H9 (cell line): ENCODE measurements around the gene DPPA3. TPM values are rescaled to one million over a fixed set of nuclear protein-coding genes. Genes with fewer than 3 reads are reported as not detected.

ENCODE experiments used
- DNase-seq: peaks from one replicate; pipeline ENCODE4 v3.0.0-alpha.2; 2017
- H2AFZ ChIP-seq: one replicate; pipeline ENCODE4 v1.6.1; 2013; ENCODE audit warnings: mild to moderate bottlenecking, low read length, control low read depth, moderate library complexity
- H2AK5ac ChIP-seq: 2 replicates; pipeline ENCODE4 v1.6.1; 2013; ENCODE audit warnings: low read length, control low read depth, mixed read lengths; ENCODE audit not compliant: insufficient read length
- H2BK120ac ChIP-seq: one replicate; pipeline ENCODE4 v1.6.1; 2013; ENCODE audit warnings: low read depth, mild to moderate bottlenecking, low read length, control low read depth, inconsistent platforms; ENCODE audit not compliant: poor library complexity, severe bottlenecking
- H2BK12ac ChIP-seq: 2 replicates; pipeline ENCODE4 v1.6.1; 2013; ENCODE audit warnings: low read length, control low read depth, mixed read lengths, low read depth; ENCODE audit not compliant: insufficient read length
- H2BK15ac ChIP-seq: 2 replicates; pipeline ENCODE4 v1.6.1; 2013; ENCODE audit warnings: low read depth, low read length, control low read depth
- H2BK20ac ChIP-seq: one replicate; pipeline ENCODE4 v1.6.1; 2013; ENCODE audit warnings: low read depth, mild to moderate bottlenecking, low read length, control low read depth, inconsistent platforms; ENCODE audit not compliant: poor library complexity, severe bottlenecking
- H2BK5ac ChIP-seq: 2 replicates; pipeline ENCODE4 v1.6.1; 2013; ENCODE audit warnings: low read length, control low read depth, mixed read lengths; ENCODE audit not compliant: insufficient read length
- H3K14ac ChIP-seq: 2 replicates; pipeline ENCODE4 v1.6.1; 2013; ENCODE audit warnings: low read length, control low read depth; ENCODE audit not compliant: insufficient read depth
- H3K18ac ChIP-seq: 2 replicates; pipeline ENCODE4 v1.6.1; 2013; ENCODE audit warnings: low read depth, mild to moderate bottlenecking, mixed read lengths, low read length, control low read depth; ENCODE audit not compliant: insufficient read length
- H3K23ac ChIP-seq: 2 replicates; pipeline ENCODE4 v1.6.1; 2013; ENCODE audit warnings: low read length, control low read depth, mixed read lengths, low read depth; ENCODE audit not compliant: insufficient read length
- H3K23me2 ChIP-seq: 2 replicates; pipeline ENCODE4 v1.6.1; 2013; ENCODE audit warnings: low read depth, mild to moderate bottlenecking, mixed read lengths, low read length, control low read depth; ENCODE audit not compliant: insufficient read length, poor library complexity, severe bottlenecking
- H3K27ac ChIP-seq: 2 replicates; pipeline ENCODE4 v1.5.1; 2013; ENCODE audit warnings: low read length, control low read depth, mixed read lengths, low read depth; ENCODE audit not compliant: insufficient read length
- H3K27me3 ChIP-seq: 2 replicates; pipeline ENCODE4 v1.6.1; 2013; ENCODE audit warnings: low read length, control low read depth, inconsistent platforms; ENCODE audit not compliant: insufficient read depth
- H3K4ac ChIP-seq: 2 replicates; pipeline ENCODE4 v1.6.1; 2013; ENCODE audit warnings: low read depth, mild to moderate bottlenecking, control low read depth, inconsistent platforms, low read length, moderate library complexity
- H3K4me1 ChIP-seq: 2 replicates; pipeline ENCODE4 v1.6.1; 2013; ENCODE audit warnings: low read length, control low read depth, inconsistent platforms; ENCODE audit not compliant: insufficient read depth
- H3K4me2 ChIP-seq: 2 replicates; pipeline ENCODE4 v1.6.1; 2013; ENCODE audit warnings: low read length, control low read depth, mixed read lengths; ENCODE audit not compliant: insufficient read length, insufficient read depth
- H3K56ac ChIP-seq: 2 replicates; pipeline ENCODE4 v1.6.1; 2013; ENCODE audit warnings: low read depth, mild to moderate bottlenecking, mixed read lengths, low read length, control low read depth; ENCODE audit not compliant: insufficient read length
- H3K79me1 ChIP-seq: 2 replicates; pipeline ENCODE4 v1.6.1; 2013; ENCODE audit warnings: low read depth, mild to moderate bottlenecking, moderate library complexity, low read length, control low read depth, inconsistent platforms; ENCODE audit not compliant: insufficient read depth, poor library complexity, severe bottlenecking
- H3K79me2 ChIP-seq: 2 replicates; pipeline ENCODE4 v1.6.1; 2013; ENCODE audit warnings: low read length, control low read depth, inconsistent platforms; ENCODE audit not compliant: insufficient read depth
- H3K9ac ChIP-seq: 2 replicates; pipeline ENCODE4 v1.6.1; 2013; ENCODE audit warnings: low read length, control low read depth, mixed read lengths; ENCODE audit not compliant: insufficient read length; ENCODE audit errors: extremely low read depth
- H3K9me3 ChIP-seq: one replicate; pipeline ENCODE4 v1.6.1; 2013; ENCODE audit warnings: low read depth, low read length, inconsistent platforms; ENCODE audit not compliant: control insufficient read depth
- H3T11ph ChIP-seq: one replicate; pipeline ENCODE4 v1.6.1; 2013; ENCODE audit warnings: mild to moderate bottlenecking, low read length, control low read depth, inconsistent platforms
- H4K20me1 ChIP-seq: one replicate; pipeline ENCODE4 v1.6.1; 2013; ENCODE audit not compliant: control insufficient read depth, insufficient read length, insufficient read depth
- H4K5ac ChIP-seq: 2 replicates; pipeline ENCODE4 v1.6.1; 2013; ENCODE audit warnings: low read depth, mild to moderate bottlenecking, mixed read lengths, low read length, control low read depth; ENCODE audit not compliant: insufficient read length
- H4K8ac ChIP-seq: replicated peaks from 2 replicates; pipeline ENCODE4 v1.6.1; 2013; ENCODE audit warnings: low read length, control low read depth, mixed read lengths, low read depth; ENCODE audit not compliant: insufficient read length
- H4K91ac ChIP-seq: 2 replicates; pipeline ENCODE4 v1.6.1; 2013; ENCODE audit warnings: low read depth, mild to moderate bottlenecking, moderate library complexity, mixed read lengths, low read length, control low read depth; ENCODE audit not compliant: insufficient read length
- H3K27ac Mint-ChIP-seq, 3 experiments: 2 replicates in 2 of 3; 3 replicates in 1 of 3; pipeline ENCODE4 v1.8.0; 2020 to 2021; ENCODE audit warnings: mixed read lengths in 3 of 3, mild to moderate bottlenecking in 1 of 3, moderate library complexity in 1 of 3
- H3K27me3 Mint-ChIP-seq: 2 replicates; pipeline ENCODE4 v1.8.0; 2021; ENCODE audit warnings: low read depth, mild to moderate bottlenecking, moderate library complexity, mixed read lengths
- H3K36me3 Mint-ChIP-seq, 3 experiments: 2 replicates in 2 of 3; 3 replicates in 1 of 3; pipeline ENCODE4 v1.8.0; 2020 to 2021; ENCODE audit warnings: low read depth in 3 of 3, mixed read lengths in 3 of 3; ENCODE audit not compliant: insufficient read depth in 1 of 3
- H3K4me1 Mint-ChIP-seq, 2 experiments: 2 replicates each; pipeline ENCODE4 v1.8.0; 2020; ENCODE audit warnings: mixed read lengths in 2 of 2
- H3K4me3 Mint-ChIP-seq, 2 experiments: 2 replicates in 1 of 2; 3 replicates in 1 of 2; pipeline ENCODE4 v1.8.0; 2020 to 2021; ENCODE audit warnings: mild to moderate bottlenecking in 2 of 2, mixed read lengths in 2 of 2, moderate library complexity in 1 of 2
- H3K9me3 Mint-ChIP-seq, 2 experiments: 2 replicates in 1 of 2; 3 replicates in 1 of 2; pipeline ENCODE4 v1.8.0; 2020; ENCODE audit warnings: mild to moderate bottlenecking in 2 of 2, mixed read lengths in 2 of 2, moderate library complexity in 1 of 2
- WGBS: extraction: QIAGEN DNeasy Blood & Tissue Kit; methylation state at CpG from one replicate; pipeline ENCODE4 v1.1.7; 2013; ENCODE audit warnings: missing lambda C conversion rate, low lambda C conversion rate, mixed read lengths; ENCODE audit not compliant: insufficient read length; ENCODE audit errors: extremely low coverage; 5-methylcytosine and 5-hydroxymethylcytosine counted together
- total RNA-seq: library from RNA; stranded (reverse); gene quantifications from 2 replicates; pipeline ENCODE4 v1.2.1, GENCODE V29; 2021
- TF ChIP-seq, protein P1 (sequence below): fragments of 200-600 bp; sonication (generic); conservative IDR thresholded peaks from 3 replicates; pipeline ENCODE4 v1.8.0; 2021; ENCODE audit warnings: antibody characterized with exemption, mild to moderate bottlenecking

Gene DPPA3
- total RNA-seq, 1 experiment from 2014 or later = 1.4 TPM

DNA sequence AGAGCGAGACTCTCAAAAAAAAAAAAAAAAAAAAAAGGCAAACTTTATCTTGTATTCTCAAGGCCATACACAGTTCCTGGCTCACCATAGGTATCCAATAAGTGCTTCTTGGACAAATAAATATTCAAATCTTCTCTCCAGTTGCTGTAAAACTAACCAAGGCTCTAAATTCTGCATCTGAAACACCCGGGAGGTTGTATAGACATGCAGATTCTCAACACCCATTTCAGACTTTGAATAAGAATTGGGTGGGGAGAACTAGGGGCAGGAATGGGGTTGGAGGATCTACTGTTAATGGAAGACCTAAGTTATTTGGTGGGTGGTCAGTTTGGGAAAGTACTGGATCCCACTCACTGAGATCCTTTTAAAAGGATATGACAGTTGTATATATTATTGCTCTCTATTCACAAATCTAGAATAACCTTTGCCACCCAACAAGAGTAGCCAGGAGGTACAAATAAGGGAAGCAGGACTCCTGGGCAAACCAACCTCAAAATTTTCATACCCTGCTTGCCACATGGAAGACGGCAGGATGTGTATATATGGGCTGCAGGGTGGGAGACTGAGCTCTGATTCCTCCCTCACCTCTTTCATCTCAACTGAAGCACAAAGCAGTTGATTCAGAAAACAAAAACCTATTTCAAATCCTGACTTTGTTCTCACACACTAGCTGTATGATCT lies 16.5 kb upstream of the DPPA3 start:
- peak overlapping the region; percentile 2 to 64; a peak in 4 of 5 replicates for H3K4me3 Mint-ChIP-seq
- Histone ChIP-seq H3K23me2 (no peaks in the 10 kb centered on the region), H4K5ac (no peak overlapping the region), H3K56ac (no peak overlapping the region), H2BK120ac (no peak overlapping the region), H2AK5ac (no peak overlapping the region), H2BK5ac (no peak overlapping the region), H4K20me1 (no peaks in the 10 kb centered on the region), H3K4me1 (peaks cover 4% of the 10 kb centered on the region; the same call in 1 of the 2 replicates), H3K79me2 (no peaks in the 10 kb centered on the region), H4K8ac (no peak overlapping the region), H3K79me1 (no peaks in the 10 kb centered on the region), H2BK20ac (no peak overlapping the region), H2BK15ac (no peak overlapping the region), H3K9ac (no peak overlapping the region), H3K4ac (no peak overlapping the region), H3K27ac (peak overlapping the region; percentile 58), H3K27me3 (no peaks in the 10 kb centered on the region), H3K23ac (no peak overlapping the region), H3K18ac (no peak overlapping the region), H3K4me2 (no peak overlapping the region), H2AFZ (no peak overlapping the region), H3K9me3 (no peaks in the 10 kb centered on the region), H4K91ac (no peak overlapping the region), H3K14ac (no peak overlapping the region), H2BK12ac (no peak overlapping the region), H3T11ph (no peak overlapping the region)
- H3K27me3 Mint-ChIP-seq = no peaks in the 10 kb centered on the region
- peaks cover 37 to 41% of the 10 kb centered on the region in 2 experiments for H3K4me1 Mint-ChIP-seq
- DNase-seq = peak; percentile 48
- peak overlapping the region; percentile 21 to 99 (median 89); a peak in 6 of 7 replicates for H3K27ac Mint-ChIP-seq
- WGBS = no CpG with 5 or more reads among the region's 3 CpGs
- H3K9me3 Mint-ChIP-seq = no peaks in the 10 kb centered on the region; a peak in 1 of 5 replicates
- TF ChIP-seq, protein P1, sequence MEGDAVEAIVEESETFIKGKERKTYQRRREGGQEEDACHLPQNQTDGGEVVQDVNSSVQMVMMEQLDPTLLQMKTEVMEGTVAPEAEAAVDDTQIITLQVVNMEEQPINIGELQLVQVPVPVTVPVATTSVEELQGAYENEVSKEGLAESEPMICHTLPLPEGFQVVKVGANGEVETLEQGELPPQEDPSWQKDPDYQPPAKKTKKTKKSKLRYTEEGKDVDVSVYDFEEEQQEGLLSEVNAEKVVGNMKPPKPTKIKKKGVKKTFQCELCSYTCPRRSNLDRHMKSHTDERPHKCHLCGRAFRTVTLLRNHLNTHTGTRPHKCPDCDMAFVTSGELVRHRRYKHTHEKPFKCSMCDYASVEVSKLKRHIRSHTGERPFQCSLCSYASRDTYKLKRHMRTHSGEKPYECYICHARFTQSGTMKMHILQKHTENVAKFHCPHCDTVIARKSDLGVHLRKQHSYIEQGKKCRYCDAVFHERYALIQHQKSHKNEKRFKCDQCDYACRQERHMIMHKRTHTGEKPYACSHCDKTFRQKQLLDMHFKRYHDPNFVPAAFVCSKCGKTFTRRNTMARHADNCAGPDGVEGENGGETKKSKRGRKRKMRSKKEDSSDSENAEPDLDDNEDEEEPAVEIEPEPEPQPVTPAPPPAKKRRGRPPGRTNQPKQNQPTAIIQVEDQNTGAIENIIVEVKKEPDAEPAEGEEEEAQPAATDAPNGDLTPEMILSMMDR = no peak
- H3K36me3 Mint-ChIP-seq = peaks cover 0 to 6% (median 3%) of the 10 kb centered on the region in 3 experiments; a peak in 2 of 7 replicates
